HFFc6 (cell line): ENCODE data around the gene TMEM14A. TPM values are rescaled to one million over a fixed set of nuclear protein-coding genes. Genes with fewer than 3 reads are reported as not detected.

Experiments
- DNase-seq: peaks from one replicate; pipeline ENCODE4 v3.0.0-alpha.2; 2018
- H3K27ac Mint-ChIP-seq: 2 replicates; pipeline ENCODE4 v1.8.0; 2020; ENCODE audit warnings: mild to moderate bottlenecking, mixed read lengths
- H3K27me3 Mint-ChIP-seq: 2 replicates; pipeline ENCODE4 v1.8.0; 2021; ENCODE audit warnings: mild to moderate bottlenecking, moderate library complexity, mixed read lengths; ENCODE audit not compliant: insufficient read depth
- H3K36me3 Mint-ChIP-seq: 2 replicates; pipeline ENCODE4 v1.8.0; 2021; ENCODE audit warnings: low read depth, mixed read lengths
- H3K4me1 Mint-ChIP-seq: 2 replicates; pipeline ENCODE4 v1.8.0; 2020; ENCODE audit warnings: low read depth, mixed read lengths
- H3K4me3 Mint-ChIP-seq: 2 replicates; pipeline ENCODE4 v1.8.0; 2020; ENCODE audit warnings: mild to moderate bottlenecking, moderate library complexity, mixed read lengths
- H3K9me3 Mint-ChIP-seq: 2 replicates; pipeline ENCODE4 v1.8.0; 2020; ENCODE audit warnings: mild to moderate bottlenecking, mixed read lengths
- CTCF ChIP-seq: fragments of 200-600 bp; sonication (generic); IDR thresholded peaks from 2 replicates; pipeline ENCODE4 v1.5.0; 2021; ENCODE audit warnings: antibody characterized with exemption, mild to moderate bottlenecking
- total RNA-seq, 6 experiments: library from RNA; stranded (reverse); fragmentation: NEBNext Ultra II Directional; extraction: Animal tissue kit (Norgen Biotek cat#: 25700); gene quantifications; 2 replicates in 1 of 6; 3 replicates in 5 of 6; pipeline ENCODE4 v1.2.3, GENCODE V29; 2021

TMEM14A gene
- total RNA-seq, 6 experiments from 2014 or later: 36.3 to 48.0 (median 45.0) TPM

- TF ChIP-seq CTCF: peak; percentile 9
Observed at GRCh38 chr6:52663936-52664185, 7.1 kb upstream of the TMEM14A start.

GRCh38 chr6:52664186-52664990, 6.5 kb upstream of the TMEM14A start:
- DNase-seq: peak; percentile 97
- Mint-ChIP-seq H3K9me3 (no peaks in the 10 kb centered on the region), H3K36me3 (peaks cover 16% of the 10 kb centered on the region), H3K4me1 (peaks cover 15% of the 10 kb centered on the region), H3K4me3 (no peak overlapping the region), H3K27me3 (0 out of 2 replicates have a peak, but pooled peaks cover 1% of the 10 kb centered on the region), H3K27ac (no peak overlapping the region)
- TF ChIP-seq CTCF: no peak

More at GRCh38 chr6:52663936-52664185, 7.1 kb upstream of the TMEM14A start:
- no peak overlapping the region for H3K27ac Mint-ChIP-seq
- H3K4me1 Mint-ChIP-seq: peaks cover 12% of the 10 kb centered on the region
- H3K4me3 Mint-ChIP-seq: no peak overlapping the region
- no peak for DNase-seq
- H3K27me3 Mint-ChIP-seq: 0 out of 2 replicates have a peak, but pooled peaks cover 1% of the 10 kb centered on the region
- no peaks in the 10 kb centered on the region for H3K9me3 Mint-ChIP-seq
- H3K36me3 Mint-ChIP-seq: peaks cover 10% of the 10 kb centered on the region

GRCh38 chr6:52664991-52665686, 5.8 kb upstream of the TMEM14A start:
- H3K4me1 Mint-ChIP-seq: peaks cover 22% of the 10 kb centered on the region
- no peak overlapping the region for H3K27ac Mint-ChIP-seq
- H3K27me3 Mint-ChIP-seq: 0 out of 2 replicates have a peak, but pooled peaks cover 1% of the 10 kb centered on the region
- DNase-seq: no peak
- H3K36me3 Mint-ChIP-seq: peaks cover 16% of the 10 kb centered on the region
- no peaks in the 10 kb centered on the region for H3K9me3 Mint-ChIP-seq
- TF ChIP-seq CTCF: no peak
- no peak overlapping the region for H3K4me3 Mint-ChIP-seq

- TF ChIP-seq CTCF: no peak
- Mint-ChIP-seq H3K36me3 (peaks cover 16% of the 10 kb centered on the region), H3K27me3 (no peaks in the 10 kb centered on the region), H3K27ac (no peak overlapping the region), H3K9me3 (no peaks in the 10 kb centered on the region), H3K4me1 (peaks cover 27% of the 10 kb centered on the region), H3K4me3 (no peak overlapping the region)
- no peak for DNase-seq
Observed at GRCh38 chr6:52666071-52666470, 4.8 kb upstream of the TMEM14A start.

- H3K4me1 Mint-ChIP-seq: peaks cover 25% of the 10 kb centered on the region
- H3K9me3 Mint-ChIP-seq: no peaks in the 10 kb centered on the region
- H3K27me3 Mint-ChIP-seq: no peaks in the 10 kb centered on the region
- no peak overlapping the region for H3K4me3 Mint-ChIP-seq
- no peak for DNase-seq
- TF ChIP-seq CTCF: no peak
- no peak overlapping the region for H3K27ac Mint-ChIP-seq
- H3K36me3 Mint-ChIP-seq: peaks cover 16% of the 10 kb centered on the region
Observed at GRCh38 chr6:52666523-52666922, 4.4 kb upstream of the TMEM14A start.
